Posterior cingulate gyrus (tissue), 11 donors: ENCODE data around the gene ZNF853.
A peak's percentile ranks its signal among the peaks of the same experiment; 100 is the strongest.
"Not testable (repeated sequence)": the region's sequence is repeated elsewhere in the genome, so short reads cannot be mapped to it uniquely, and the experiment has no call there.

ENCODE experiments used
- DNase-seq, 10 donors: peaks; one replicate each; pipeline versions ENCODE4 v3.0.0 to v3.0.0-alpha.2; 2020 to 2021; ENCODE audit warnings: mixed read lengths in 3 of 10
- intact Hi-C: fragments of 100-400 bp; cut with DNase I; formaldehyde crosslinking; loops from one replicate; pipeline ENCODE4 v1.15.1; 2023

ZNF853 gene

DNA sequence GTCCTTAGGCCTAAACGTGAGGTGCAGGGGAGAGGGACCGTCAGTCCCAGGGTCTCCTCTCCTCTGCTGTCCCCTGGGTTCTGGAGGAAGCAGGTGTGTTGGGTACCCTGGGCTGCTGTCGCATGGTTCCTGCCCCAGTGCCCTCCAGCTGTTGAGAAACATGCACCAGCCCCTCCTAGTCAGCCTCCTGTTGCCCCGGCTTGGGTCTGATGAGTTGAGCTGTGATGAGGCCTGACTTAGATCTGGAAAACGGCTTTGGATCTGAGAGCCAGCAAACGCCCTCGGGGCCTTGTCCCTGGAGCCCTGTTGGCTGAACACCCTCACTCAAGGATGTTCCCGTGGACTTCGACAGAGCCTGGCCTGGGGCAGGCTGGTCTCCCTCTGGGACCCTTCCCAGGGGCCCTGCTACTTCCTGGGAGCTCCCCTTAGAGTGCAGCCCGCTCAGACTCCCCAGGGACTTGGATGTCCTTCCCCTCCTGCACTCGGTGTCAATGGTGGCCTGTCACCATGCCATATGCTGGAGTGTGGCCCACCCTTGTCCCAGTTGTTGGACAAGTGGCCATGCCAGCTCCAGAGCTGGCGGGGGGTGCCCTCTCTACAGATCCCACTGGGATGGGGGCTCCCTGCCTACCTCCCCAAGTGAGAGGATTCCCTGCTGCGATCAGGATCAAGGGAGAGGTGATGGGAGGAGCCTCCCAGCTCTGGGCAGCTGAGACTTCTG lies 34.0 kb downstream of the ZNF853 start:
- intact Hi-C loops: no loop called here
- DNase-seq: peak in 3 of 10 donors; percentile 30 to 75 (median 62)

- peak in 3 of 10 donors; percentile 11 to 69 (median 39) for DNase-seq
- intact Hi-C loops: no loop called here
Measured at GRCh38 chr7:6650086-6650485, 34.7 kb downstream of the ZNF853 start.

- intact Hi-C loops: no loop called here
- DNase-seq: peak in 3 of 10 donors; percentile 35 to 77 (median 72)
Measured at GRCh38 chr7:6650521-6651011, 35.2 kb downstream of the ZNF853 start.

DNA sequence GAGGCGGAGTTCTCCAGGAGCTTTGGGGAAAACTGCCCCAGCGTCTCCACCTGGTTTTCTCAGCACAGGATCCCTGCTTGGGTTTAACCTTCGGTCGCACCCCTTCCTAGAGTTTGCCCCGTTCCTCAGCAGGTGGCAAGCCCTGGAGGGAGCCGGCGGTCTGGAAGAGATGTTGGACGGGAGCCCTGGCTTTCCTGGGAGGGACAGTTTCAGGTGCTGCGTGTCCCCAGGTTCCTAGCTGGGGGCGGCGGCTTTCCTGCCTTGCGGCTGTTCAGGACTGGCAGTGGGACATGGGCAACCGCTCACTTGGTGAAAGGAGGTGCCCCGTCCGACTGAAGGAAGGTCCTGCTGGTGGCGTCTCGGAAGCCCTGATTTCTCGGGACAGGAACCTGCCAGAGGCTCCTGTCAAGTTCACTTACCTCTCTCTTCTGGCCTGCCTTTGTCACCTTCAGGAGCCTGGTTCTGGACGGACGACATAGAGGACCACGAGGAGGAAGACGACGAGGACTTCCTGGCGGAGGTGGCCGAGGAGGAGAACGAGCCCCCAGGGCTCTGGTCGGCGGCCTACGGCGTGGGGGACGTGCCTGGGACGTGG lies 36.5 kb downstream of the ZNF853 start:
- intact Hi-C loops: no loop called here
- peak in 3 of 10 donors; percentile 70 to 78 (median 75) for DNase-seq

DNA sequence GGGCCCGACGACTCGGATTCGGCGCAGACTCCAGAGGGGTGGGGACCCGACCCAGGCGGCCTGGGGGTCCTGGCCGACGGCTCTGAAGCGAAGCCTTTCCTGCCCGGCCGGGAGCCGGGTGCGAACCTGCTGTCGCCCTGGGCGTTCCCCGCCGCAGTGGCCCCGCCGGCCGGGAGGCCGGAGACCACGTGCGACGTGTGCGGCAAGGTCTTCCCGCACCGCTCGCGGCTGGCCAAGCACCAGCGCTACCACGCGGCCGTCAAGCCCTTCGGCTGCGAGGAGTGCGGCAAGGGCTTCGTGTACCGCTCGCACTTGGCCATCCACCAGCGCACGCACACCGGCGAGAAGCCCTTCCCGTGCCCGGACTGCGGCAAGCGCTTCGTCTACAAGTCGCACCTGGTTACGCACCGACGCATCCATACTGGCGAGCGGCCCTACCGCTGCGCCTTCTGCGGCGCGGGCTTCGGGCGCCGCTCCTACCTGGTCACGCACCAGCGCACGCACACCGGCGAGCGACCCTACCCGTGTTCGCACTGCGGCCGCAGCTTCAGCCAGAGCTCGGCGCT lies 37.1 kb downstream of the ZNF853 start:
- peak in 3 of 10 donors; percentile 62 to 85 (median 64) for DNase-seq
- intact Hi-C loops: no loop called here

- DNase-seq: peak in 3 of 10 donors; percentile 56 to 84 (median 60)
- intact Hi-C loops: no loop called here
Measured at GRCh38 chr7:6653071-6654003, 37.9 kb downstream of the ZNF853 start.

DNA sequence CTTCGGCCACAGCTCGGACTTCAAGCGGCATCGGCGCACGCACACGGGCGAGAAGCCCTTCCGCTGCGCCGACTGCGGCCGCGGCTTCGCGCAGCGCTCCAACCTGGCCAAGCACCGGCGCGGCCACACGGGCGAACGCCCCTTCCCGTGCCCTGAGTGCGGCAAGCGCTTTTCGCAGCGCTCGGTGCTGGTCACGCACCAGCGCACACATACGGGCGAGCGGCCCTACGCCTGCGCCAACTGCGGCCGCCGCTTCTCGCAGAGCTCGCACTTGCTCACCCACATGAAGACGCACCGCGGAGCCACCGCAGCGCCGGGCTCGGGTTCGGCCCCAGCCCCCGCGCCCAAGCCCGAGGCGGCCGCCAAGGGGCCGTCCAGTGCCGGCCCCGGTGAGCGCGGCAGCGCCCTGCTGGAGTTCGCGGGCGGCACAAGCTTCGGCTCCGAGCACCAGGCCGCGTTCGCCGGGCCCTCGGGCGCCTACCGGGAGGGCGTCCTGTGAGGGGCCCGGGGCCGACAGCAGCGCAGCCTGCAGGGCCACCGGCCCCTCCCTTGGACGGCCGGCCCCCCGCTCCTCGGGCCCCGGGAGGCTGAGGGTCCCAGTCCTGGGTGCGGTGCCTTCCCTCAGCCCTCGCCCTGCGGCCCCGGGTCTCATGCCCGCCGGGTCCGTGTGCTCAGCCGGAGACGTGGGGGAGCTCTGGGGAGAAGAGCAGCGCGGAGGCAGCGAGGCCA lies 38.9 kb downstream of the ZNF853 start:
- intact Hi-C loops: no loop called here
- DNase-seq: peak in 3 of 10 donors; percentile 49 to 78 (median 55)

GRCh38 chr7:6654842-6655610 lies 39.6 kb downstream of the ZNF853 start:
- peak in 2 of 10 donors; percentile 52 to 73 for DNase-seq
- intact Hi-C loops: no loop called here

DNA sequence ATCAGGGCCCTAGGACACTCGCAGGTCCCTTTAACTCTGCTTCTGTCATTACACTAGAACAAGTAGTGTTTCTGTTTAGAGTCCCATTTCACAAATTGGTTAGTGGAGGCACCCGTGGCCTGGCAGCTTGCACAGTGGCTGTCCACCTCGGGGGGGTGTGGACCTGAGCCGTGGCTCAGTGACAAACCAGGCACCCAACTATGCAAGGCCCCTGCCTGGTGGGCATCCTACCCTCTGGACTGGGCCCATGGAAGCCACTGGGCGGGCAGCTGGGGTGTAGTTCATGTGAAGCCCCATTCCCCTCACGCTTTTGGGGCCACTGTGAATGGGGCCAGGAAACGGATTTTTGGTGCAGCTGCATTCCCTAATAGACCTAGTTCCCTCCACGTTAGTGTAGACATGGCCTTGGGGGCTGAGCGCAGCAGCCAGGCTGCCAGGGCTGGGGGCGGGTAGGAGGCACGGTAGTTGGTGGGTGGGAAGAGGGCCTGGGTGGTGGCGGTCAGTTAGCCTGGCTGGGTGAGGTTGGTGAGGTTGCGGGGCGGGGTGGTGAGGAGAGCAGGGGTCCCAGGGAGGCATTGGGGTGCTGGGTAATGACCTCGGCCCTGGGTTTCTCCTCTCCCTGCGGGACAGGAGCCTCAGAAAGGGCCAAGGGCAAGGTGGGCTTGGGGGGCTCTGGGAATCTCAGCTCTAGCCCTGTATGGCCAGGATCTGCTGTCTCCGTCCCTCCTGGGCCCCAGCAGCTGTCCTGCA lies 40.4 kb downstream of the ZNF853 start:
- intact Hi-C loops: no loop called here
- peak in 2 of 10 donors; percentile 43 to 65 for DNase-seq

DNA sequence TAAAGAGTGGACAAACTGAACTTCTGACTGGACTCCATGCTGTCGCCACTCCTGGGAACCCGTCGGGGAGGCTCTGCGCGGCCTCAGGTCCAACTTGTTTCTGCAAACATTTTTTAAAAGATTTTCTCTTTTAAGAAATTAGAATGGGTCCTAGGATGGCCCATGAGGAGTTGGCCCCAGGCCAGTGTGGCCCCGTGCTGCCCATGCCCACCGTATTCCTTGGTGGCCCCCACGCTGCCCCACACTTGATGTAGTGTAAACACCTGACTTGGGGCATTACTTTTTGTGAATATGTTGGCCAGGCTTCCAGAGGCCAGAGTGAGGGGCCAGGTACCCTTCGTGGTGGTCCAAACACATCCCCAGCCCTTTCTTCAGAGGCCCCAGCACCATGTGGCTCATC lies 41.0 kb downstream of the ZNF853 start:
- intact Hi-C loops: no loop called here
- DNase-seq: peak in 2 of 10 donors; percentile 62 to 81

DNA sequence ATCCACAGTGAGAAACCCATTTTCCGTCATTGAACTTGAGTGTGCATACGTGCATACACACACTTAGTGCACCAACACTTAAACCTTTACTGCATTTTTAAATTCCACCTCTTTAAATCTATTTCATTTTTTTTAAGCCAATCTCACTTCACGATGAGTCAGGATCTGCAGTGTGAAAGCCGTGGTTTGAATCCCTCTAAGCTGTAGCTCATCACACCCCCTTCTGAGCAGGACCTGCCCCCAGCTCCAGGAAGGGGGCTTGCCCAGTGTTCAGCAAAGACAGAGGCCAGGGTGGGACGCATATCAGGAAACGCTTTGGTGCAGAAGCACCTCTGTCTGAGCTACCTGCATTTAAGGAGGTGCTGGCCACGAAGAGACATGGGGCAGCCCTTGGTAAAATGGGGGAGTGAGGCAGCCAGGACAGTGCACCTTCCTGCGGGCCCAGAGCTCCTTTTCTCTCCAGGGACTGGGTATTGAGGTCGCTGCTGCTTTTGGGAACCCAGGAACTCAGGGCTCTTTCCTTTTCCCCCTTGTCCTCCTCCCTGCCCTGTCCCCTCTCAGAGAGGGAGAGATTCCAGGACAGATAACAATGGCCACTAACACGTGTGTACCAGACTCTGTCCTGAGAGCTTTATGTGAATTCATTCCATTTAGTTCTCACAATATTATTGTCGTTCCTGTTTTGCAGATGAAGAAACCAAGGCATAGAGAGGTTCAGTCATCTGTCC lies 43.4 kb downstream of the ZNF853 start:
- intact Hi-C loops: no loop called here

GRCh38 chr7:6670851-6671250 lies 55.4 kb downstream of the ZNF853 start:
- peak in 1 of 10 donors; percentile 59 for DNase-seq
- intact Hi-C loops: not testable (repeated sequence)

More for the DNA sequence above, 43.4 kb downstream of the ZNF853 start:
- DNase-seq: peak in 1 of 10 donors; percentile 25
